K562 (cell line): Measurements from ENCODE around the gene ADM5. TPM values are rescaled to one million over a fixed set of nuclear protein-coding genes. Genes with fewer than 3 reads are reported as not detected.
A peak's percentile ranks its signal among the peaks of the same experiment; 100 is the strongest.

Experiments used
- ATF1 ChIP-seq, 2 experiments: fragments of 450-650 bp in 1 of 2; IDR thresholded peaks; 2 replicates each; pipeline ENCODE4 v1.6.1; 2016; ENCODE audit warnings: missing compliant biosample characterization in 1 of 2, missing genetic modification characterization in 1 of 2
- BHLHE40 ChIP-seq: IDR thresholded peaks from 2 replicates; pipeline ENCODE4 v1.6.1; 2011; ENCODE audit warnings: low read length, improper control_type of control experiment
- CHD4 ChIP-seq: fragments of 200-600 bp; sonication (generic); IDR thresholded peaks from 3 replicates; pipeline ENCODE4 v1.6.1; 2012; ENCODE audit warnings: low read depth, mild to moderate bottlenecking, mixed read lengths, low read length, inconsistent platforms; ENCODE audit not compliant: insufficient read depth, insufficient replicate concordance, poor library complexity, severe bottlenecking
- CTBP1 ChIP-seq: fragments of 450-650 bp; IDR thresholded peaks from 2 replicates; pipeline ENCODE4 v1.6.1; 2016; ENCODE audit warnings: borderline replicate concordance
- EP400 ChIP-seq: fragments of 450-650 bp; IDR thresholded peaks from 2 replicates; pipeline ENCODE4 v1.6.1; 2017; ENCODE audit warnings: antibody characterized with exemption, mild to moderate bottlenecking, moderate library complexity
- FOXP1 ChIP-seq: sonication (generic); formaldehyde crosslinking; IDR thresholded peaks from 2 replicates; pipeline ENCODE4 v1.8.0; 2022; ENCODE audit warnings: mild to moderate bottlenecking, missing genetic modification reagents
- MTF1 ChIP-seq: fragments of 250-450 bp; sonication (Bioruptor Pico); IDR thresholded peaks from 2 replicates; pipeline ENCODE4 v1.9.0; 2021; ENCODE audit warnings: moderate library complexity, mild to moderate bottlenecking, inconsistent platforms, borderline replicate concordance
- RCOR1 ChIP-seq, 2 experiments: IDR thresholded peaks; 2 replicates each; pipeline ENCODE4 v1.6.1; 2012; ENCODE audit warnings: low read depth in 2 of 2, low read length in 2 of 2, borderline replicate concordance in 1 of 2, improper control_type of control experiment in 1 of 2
- RFX7 ChIP-seq: fragments of 250-450 bp; sonication (Bioruptor Pico); IDR thresholded peaks from 2 replicates; pipeline ENCODE4 v1.5.1; 2021; ENCODE audit warnings: mild to moderate bottlenecking
- SREBF2 ChIP-seq: sonication (generic); formaldehyde crosslinking; IDR thresholded peaks from 2 replicates; pipeline ENCODE4 v1.4.0; 2020; ENCODE audit warnings: mild to moderate bottlenecking, missing genetic modification reagents
- VEZF1 ChIP-seq: fragments of 200-800 bp; sonication (Bioruptor generic); IDR thresholded peaks from 2 replicates; pipeline ENCODE4 v1.6.1; 2017; ENCODE audit warnings: missing genetic modification characterization, missing compliant biosample characterization
- ZNF583 ChIP-seq: fragments of 250-450 bp; sonication (Bioruptor Pico); IDR thresholded peaks from 2 replicates; pipeline ENCODE4 v1.4.0; 2020
- polyA plus RNA-seq, 8 experiments: library from polyadenylated mRNA; depleted of rRNA in 4 of 8; stranded (reverse) in 5 of 8; unstranded in 3 of 8; fragments of >200 nt; fragmentation: Nextera tagmentation in 2 of 8; fragmentation: Illumina TruSeq in 1 of 8; extraction: Ambion mirVana in 2 of 8; extraction: Trizol in 1 of 8; gene quantifications; 2 replicates each; pipeline versions ENCODE4 v1.2.1 to v1.2.3, GENCODE V29; 2011 to 2014; ENCODE audit warnings: inconsistent platforms in 1 of 8, missing spikeins in 1 of 8
- total RNA-seq, 7 experiments: library from RNA; depleted of rRNA in 6 of 7; stranded (reverse); fragments of >200 nt in 6 of 7; fragmentation: Illumina TruSeq in 2 of 7; extraction: Trizol in 2 of 7; gene quantifications; 2 replicates each; pipeline versions ENCODE4 v1.2.1 to v1.2.3, GENCODE V29; 2011 to 2021; ENCODE audit warnings: low replicate concordance in 1 of 7
- TF ChIP-seq, protein P1 (sequence below): sonication (generic); formaldehyde crosslinking; IDR thresholded peaks from 2 replicates; pipeline ENCODE4 v1.8.1; 2022; ENCODE audit warnings: missing genetic modification reagents
- TF ChIP-seq, protein P2 (sequence below): IDR thresholded peaks from 2 replicates; pipeline ENCODE4 v1.6.1; 2014; ENCODE audit warnings: antibody characterized with exemption
- TF ChIP-seq, protein P3 (sequence below): fragments of 450-650 bp; formaldehyde crosslinking; IDR thresholded peaks from 2 replicates; pipeline ENCODE4 v1.4.0; 2022; ENCODE audit warnings: missing genetic modification characterization
- TF ChIP-seq, protein P4 (sequence below): fragments of 250-450 bp; sonication (Bioruptor Pico); IDR thresholded peaks from 2 replicates; pipeline ENCODE4 v1.4.0; 2020; ENCODE audit warnings: mild to moderate bottlenecking, moderate library complexity
- TF ChIP-seq, protein P5 (sequence below): fragments of 250-450 bp; sonication (Bioruptor Pico); IDR thresholded peaks from 2 replicates; pipeline ENCODE4 v1.9.0; 2021; ENCODE audit warnings: mild to moderate bottlenecking

Gene ADM5
- total and polyA plus RNA-seq, 9 of the 15 experiments (the other 6 are each of a cell fraction or from before 2014, with no cell fraction given), result 0.13 to 8.4 (median 2.0) TPM; not detected in 1

- TF ChIP-seq, protein P1, sequence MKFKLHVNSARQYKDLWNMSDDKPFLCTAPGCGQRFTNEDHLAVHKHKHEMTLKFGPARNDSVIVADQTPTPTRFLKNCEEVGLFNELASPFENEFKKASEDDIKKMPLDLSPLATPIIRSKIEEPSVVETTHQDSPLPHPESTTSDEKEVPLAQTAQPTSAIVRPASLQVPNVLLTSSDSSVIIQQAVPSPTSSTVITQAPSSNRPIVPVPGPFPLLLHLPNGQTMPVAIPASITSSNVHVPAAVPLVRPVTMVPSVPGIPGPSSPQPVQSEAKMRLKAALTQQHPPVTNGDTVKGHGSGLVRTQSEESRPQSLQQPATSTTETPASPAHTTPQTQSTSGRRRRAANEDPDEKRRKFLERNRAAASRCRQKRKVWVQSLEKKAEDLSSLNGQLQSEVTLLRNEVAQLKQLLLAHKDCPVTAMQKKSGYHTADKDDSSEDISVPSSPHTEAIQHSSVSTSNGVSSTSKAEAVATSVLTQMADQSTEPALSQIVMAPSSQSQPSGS (CRISPR knock-in tag), result peak; percentile 59; the same call in 1 of the 2 replicates
- TF ChIP-seq CHD4 (no peak), RCOR1 (IDR thresholded peaks at IDR 0.05; ENCODE audit: borderline replicate concordance in 1 of 2, low read depth in 2 of 2, low read length in 2 of 2) (0 out of 4 replicates have a peak, but pooled peaks of 1 of the 2 experiments have one; percentile 6), ZNF583 (CRISPR knock-in tag) (peak; percentile 82; the same call in 1 of the 2 replicates), EP400 (peak; percentile 71), ATF1 (CRISPR knock-in tag; IDR thresholded peaks at IDR 0.05) (peak; percentile 78), ATF1 (tag; IDR thresholded peaks at IDR 0.05) (peak; percentile 99), FOXP1 (CRISPR knock-in tag) (no peak), CTBP1 (peak; percentile 55), MTF1 (CRISPR knock-in tag) (no peak), RFX7 (CRISPR knock-in tag) (no peak), SREBF2 (CRISPR knock-in tag) (no peak), BHLHE40 (peak; percentile 49; the same call in 1 of the 2 replicates), VEZF1 (peak; percentile 86)
- TF ChIP-seq, protein P2, sequence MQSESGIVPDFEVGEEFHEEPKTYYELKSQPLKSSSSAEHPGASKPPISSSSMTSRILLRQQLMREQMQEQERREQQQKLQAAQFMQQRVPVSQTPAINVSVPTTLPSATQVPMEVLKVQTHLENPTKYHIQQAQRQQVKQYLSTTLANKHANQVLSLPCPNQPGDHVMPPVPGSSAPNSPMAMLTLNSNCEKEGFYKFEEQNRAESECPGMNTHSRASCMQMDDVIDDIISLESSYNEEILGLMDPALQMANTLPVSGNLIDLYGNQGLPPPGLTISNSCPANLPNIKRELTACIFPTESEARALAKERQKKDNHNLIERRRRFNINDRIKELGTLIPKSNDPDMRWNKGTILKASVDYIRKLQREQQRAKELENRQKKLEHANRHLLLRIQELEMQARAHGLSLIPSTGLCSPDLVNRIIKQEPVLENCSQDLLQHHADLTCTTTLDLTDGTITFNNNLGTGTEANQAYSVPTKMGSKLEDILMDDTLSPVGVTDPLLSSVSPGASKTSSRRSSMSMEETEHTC, result no peak
- TF ChIP-seq, protein P3, sequence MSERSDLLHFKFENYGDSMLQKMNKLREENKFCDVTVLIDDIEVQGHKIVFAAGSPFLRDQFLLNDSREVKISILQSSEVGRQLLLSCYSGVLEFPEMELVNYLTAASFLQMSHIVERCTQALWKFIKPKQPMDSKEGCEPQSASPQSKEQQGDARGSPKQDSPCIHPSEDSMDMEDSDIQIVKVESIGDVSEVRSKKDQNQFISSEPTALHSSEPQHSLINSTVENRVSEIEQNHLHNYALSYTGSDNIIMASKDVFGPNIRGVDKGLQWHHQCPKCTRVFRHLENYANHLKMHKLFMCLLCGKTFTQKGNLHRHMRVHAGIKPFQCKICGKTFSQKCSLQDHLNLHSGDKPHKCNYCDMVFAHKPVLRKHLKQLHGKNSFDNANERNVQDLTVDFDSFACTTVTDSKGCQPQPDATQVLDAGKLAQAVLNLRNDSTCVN (CRISPR knock-in tag), result no peak
- TF ChIP-seq, protein P4, sequence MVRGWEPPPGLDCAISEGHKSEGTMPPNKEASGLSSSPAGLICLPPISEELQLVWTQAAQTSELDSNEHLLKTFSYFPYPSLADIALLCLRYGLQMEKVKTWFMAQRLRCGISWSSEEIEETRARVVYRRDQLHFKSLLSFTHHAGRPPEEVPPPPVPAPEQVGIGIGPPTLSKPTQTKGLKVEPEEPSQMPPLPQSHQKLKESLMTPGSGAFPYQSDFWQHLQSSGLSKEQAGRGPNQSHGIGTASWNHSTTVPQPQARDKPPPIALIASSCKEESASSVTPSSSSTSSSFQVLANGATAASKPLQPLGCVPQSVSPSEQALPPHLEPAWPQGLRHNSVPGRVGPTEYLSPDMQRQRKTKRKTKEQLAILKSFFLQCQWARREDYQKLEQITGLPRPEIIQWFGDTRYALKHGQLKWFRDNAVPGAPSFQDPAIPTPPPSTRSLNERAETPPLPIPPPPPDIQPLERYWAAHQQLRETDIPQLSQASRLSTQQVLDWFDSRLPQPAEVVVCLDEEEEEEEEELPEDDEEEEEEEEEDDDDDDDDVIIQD, result no peak
- TF ChIP-seq, protein P5, sequence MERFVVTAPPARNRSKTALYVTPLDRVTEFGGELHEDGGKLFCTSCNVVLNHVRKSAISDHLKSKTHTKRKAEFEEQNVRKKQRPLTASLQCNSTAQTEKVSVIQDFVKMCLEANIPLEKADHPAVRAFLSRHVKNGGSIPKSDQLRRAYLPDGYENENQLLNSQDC, result no peak
Measured at GRCh38 chr19:49641688-49642491, 47.5 kb upstream of the ADM5 start, which contains the start of gene SCAF1 (continued).
